Tibial nerve (tissue), 4 donors: ENCODE results near the gene NEIL1.

Experiments
- EP300 ChIP-seq, 2 donors: sonication (generic); formaldehyde crosslinking; IDR thresholded peaks; one replicate each; pipeline ENCODE4 v1.6.1; 2017; ENCODE audit warnings: antibody characterized with exemption in 2 of 2, mild to moderate bottlenecking in 1 of 2
- POLR2A ChIP-seq, 2 donors: fragments of 450-650 bp; IDR thresholded peaks; one replicate each; pipeline ENCODE4 v1.6.1; 2017; ENCODE audit warnings: antibody characterized with exemption in 2 of 2, mild to moderate bottlenecking in 2 of 2, moderate library complexity in 2 of 2
- TF ChIP-seq, protein P1 (sequence below), 5 experiments: fragments of 200-600 bp in 3 of 5; fragments of 450-650 bp in 2 of 5; sonication (generic) in 3 of 5; IDR thresholded peaks; one replicate each; pipeline ENCODE4 v1.5.1; 2016 to 2019; ENCODE audit warnings: antibody characterized with exemption in 5 of 5, mild to moderate bottlenecking in 3 of 5, moderate library complexity in 2 of 5

GRCh38 chr15:75352186-75353080 lies 5.6 kb downstream of the NEIL1 start:
- TF ChIP-seq, protein P1, sequence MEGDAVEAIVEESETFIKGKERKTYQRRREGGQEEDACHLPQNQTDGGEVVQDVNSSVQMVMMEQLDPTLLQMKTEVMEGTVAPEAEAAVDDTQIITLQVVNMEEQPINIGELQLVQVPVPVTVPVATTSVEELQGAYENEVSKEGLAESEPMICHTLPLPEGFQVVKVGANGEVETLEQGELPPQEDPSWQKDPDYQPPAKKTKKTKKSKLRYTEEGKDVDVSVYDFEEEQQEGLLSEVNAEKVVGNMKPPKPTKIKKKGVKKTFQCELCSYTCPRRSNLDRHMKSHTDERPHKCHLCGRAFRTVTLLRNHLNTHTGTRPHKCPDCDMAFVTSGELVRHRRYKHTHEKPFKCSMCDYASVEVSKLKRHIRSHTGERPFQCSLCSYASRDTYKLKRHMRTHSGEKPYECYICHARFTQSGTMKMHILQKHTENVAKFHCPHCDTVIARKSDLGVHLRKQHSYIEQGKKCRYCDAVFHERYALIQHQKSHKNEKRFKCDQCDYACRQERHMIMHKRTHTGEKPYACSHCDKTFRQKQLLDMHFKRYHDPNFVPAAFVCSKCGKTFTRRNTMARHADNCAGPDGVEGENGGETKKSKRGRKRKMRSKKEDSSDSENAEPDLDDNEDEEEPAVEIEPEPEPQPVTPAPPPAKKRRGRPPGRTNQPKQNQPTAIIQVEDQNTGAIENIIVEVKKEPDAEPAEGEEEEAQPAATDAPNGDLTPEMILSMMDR (IDR thresholded peaks at IDR 0.05): no peak
- no peak for TF ChIP-seq EP300 (IDR thresholded peaks at IDR 0.05)
- no peak for TF ChIP-seq POLR2A (IDR thresholded peaks at IDR 0.05)
